NCI-H1048 (cell line): ENCODE measurements around the gene FADS1.

Source experiments
- DNase-seq: peaks from one replicate; lab custom pipeline; 2025; lab: John Stamatoyannopoulos, UW

FADS1 gene

GRCh38 chr11:61776561-61777075, 40.2 kb downstream of the FADS1 start:
- no peak for DNase-seq

DNA sequence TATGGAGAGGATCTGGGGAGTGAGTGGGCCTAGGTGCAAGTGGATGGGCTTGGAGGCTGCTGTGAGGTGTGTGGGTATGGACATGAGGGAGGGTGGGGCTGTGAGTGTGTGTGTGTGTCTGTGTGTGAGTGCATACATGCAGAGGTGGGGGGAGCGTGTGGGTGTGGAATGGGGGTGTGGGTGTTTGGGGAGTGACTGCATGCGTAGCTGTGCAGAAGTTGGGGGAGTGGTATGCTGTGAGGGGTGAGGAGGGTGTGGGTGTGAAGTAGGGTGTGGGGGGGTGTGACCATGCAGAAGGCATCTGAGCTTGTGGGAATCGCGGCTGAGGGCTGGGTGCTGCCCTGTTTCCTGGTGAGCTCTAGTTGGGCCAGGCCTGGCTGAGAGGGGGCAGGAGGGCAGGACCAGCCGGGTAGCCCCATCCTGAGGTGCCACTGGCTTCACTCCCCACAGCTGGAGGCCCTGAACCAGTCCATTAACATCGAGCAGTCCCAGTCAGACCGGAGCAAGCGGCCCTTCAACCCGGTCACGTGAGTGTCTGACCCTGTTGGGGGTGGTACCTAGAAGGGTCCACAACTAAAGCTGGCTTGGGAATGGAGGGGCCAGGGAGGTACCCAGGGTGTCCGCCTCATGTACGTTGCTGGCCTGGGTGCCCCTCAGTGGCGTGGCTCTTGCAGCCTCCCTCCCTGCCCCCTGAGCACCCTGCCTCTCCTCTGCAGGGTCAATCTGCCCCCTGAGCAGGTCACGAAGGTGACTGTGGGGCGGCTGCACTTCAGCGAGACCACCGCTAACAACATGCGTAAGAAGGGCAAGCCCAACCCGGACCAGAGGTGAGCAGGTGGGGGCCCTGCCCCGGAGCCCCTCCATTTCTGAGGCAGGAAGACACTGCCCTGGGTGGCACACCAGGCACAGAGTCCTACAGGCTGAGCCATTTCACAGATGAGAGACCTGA, 40.9 kb downstream of the FADS1 start:
- DNase-seq = no peak

- DNase-seq = no peak
Observed at GRCh38 chr11:61775106-61775505, 41.7 kb downstream of the FADS1 start.

GRCh38 chr11:61774411-61774810, 42.4 kb downstream of the FADS1 start:
- DNase-seq = no peak

- no peak for DNase-seq
Observed at GRCh38 chr11:61773809-61774208, 43.0 kb downstream of the FADS1 start.

GRCh38 chr11:61773356-61773755, 43.4 kb downstream of the FADS1 start:
- DNase-seq = no peak

GRCh38 chr11:61771985-61772455, 44.8 kb downstream of the FADS1 start:
- DNase-seq = no peak

- DNase-seq = no peak
Observed at GRCh38 chr11:61771195-61771894, 45.5 kb downstream of the FADS1 start.

- no peak for DNase-seq
Observed at GRCh38 chr11:61769946-61770683, 46.7 kb downstream of the FADS1 start.

DNA sequence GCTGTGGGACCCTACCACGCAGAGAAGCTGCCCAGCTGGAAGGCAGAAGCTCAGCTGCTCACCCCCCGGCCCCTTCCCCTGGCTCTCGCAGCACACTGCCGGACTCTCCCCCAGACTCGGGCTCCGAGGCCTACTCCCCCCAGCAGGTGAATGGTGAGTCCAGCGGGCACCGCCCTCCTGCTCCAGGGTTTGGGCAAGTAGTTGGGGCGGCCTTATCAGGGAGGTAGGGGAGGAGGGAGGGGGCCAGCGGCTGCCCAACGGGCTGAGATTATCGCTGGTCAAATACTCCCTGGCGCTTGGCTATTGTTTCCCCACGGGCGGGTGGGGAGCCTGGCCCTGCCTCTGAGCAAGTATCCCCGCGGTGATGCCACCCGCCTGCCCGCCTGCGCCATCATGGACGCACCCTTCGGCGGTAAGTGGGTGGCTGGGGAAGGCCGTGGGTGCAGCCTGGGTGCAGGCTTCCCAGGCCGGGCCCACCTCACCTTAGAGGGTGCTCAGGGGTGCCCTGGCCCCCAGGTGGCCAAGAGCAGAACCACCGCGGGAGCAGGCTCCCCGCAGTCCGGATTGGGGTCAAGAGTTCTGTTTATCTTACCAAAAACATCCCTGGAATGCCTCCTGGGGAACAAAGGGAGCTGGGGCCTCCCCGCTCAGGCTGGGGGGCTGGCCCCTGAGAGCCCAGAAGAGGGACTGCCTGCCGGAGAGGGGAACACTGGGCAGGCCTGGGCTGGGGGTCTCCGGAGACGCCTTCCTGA, 47.5 kb downstream of the FADS1 start:
- DNase-seq = no peak

GRCh38 chr11:61768376-61769076, 48.3 kb downstream of the FADS1 start:
- no peak for DNase-seq

- DNase-seq = no peak
Observed at GRCh38 chr11:61766353-61766841, 50.4 kb downstream of the FADS1 start.

DNA sequence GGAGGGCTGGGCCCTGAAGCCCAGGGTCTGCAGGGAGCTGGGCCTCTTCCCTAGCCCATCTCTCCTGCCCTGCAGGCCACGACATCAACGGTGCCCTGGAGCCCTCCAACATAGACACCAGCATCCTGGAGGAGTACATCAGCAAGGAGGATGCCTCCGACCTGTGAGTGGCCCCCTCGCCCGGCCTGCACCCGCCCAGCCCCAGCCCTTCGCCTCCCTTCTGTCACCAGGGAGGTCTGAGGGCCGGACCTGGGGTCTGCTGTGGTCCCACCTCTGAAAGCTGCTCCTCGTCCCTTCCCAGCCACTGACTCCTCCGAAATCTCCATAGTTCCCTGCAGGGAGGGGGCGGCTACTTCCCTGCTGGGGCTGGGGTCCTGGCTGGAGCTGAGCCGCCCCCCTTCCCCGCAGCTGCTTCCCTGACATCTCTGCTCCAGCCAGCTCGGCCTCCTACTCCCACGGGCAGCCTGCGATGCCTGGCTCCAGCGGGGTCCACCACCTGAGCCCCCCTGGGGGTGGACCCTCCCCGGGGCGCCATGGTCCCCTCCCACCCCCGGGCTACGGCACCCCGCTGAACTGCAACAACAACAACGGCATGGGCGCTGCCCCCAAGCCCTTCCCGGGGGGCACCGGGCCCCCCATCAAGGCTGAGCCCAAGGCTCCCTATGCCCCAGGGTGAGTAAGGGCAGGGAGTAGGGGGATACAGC, 51.1 kb downstream of the FADS1 start:
- DNase-seq = no peak

DNA sequence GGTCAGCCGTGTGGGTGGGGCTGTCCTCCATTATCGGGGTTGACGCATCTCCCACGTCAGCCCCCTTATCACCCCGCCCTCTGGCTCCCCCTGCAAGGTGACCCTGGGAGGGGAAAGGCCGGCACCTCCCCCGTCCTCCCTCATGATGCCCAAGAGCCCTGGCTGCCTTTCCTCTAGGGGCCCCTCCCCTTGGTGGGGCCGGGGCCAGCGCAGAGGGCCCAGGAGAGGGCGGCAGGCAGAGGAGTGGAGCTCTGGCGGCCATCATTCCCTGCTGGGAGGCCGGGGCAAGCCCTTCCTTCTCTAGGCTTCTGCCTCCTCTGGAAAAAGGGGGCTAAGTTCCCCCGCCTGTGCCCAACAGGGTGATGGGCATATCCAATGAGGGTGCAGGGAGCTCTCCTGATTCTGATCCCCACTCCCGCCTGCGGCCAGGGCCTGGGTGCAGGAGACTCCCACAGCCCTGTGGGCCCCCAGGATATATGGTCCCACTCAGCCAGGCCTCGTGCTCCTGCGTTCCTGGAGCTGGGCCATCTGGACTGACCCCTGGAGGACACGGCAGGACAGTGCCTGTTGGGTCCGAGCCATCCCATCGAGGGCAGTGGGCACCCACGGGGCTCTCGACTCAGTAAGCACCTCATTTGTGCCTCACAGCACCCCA, 52.1 kb downstream of the FADS1 start:
- DNase-seq = no peak

DNA sequence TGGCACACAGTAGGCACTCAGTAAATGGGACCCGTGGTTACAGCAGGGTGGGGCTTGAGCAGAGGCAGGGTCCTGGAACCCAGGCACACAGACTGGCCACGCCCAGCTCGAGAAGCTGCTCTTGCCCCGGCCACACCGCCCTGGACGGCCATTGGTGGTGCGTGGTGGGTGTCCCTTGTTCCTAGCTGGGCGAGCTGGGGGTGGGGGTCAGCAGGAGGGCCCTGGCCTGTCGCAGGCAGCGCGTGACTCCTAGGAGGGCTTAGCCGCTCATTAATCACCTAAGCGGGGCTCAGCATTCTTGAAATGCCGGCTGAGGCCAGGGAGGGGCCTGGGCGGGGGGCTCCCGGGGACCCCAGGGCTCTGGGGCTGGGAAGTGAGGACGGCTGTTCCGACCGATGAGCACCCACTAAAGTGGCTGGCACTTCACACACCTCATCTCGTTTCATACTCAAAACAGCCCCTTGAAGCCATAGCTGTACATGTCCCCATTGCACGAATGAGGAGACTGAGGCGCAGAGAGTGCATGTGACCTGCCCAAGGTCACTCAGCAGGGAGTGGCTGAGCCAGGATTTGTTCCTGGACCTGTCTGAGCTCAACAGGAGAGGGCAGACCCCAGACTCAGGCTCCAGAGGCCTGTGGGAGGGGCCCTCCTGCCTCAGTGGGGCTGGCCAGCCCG, 52.7 kb downstream of the FADS1 start:
- DNase-seq = no peak

DNA sequence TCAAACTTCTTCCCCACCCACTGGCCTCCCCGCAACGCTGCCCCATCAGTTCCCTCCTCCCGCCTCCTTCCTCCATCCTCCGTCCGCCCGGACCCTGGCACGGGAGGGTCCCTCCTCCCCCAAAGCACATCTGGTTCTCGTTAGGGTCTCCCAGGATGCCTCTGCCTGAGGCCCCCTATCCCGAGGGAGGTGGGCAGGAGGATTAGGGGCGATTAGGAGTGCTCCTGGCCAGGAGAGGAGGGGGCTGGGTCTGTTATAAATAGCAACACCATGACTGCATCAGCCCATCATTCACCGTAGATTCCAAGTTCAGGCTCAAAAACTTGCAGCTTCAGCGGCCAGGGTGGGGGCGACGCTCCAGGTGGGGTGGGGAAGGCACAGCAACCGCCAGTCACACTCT, 54.0 kb downstream of the FADS1 start:
- DNase-seq = no peak

DNA sequence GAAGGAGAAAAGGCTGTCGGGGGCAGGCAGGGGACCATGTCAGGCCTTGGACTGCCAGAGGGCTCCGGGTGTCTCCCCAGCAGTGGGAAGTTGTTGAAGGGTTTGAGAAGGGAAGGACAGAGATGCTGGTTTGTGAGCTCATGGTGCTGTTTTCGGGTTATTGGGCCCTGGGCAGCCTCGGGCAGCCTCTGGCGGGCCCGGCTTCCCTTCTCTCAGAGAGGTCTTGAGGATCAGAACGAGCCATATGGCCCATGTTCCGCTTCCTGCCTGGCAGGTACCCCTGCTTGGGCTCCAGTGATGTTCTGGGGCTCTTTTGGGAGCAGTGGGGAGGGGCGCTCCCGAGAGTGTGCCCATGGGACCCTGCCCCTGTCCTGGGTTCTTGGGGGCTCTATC, 54.6 kb downstream of the FADS1 start:
- DNase-seq = no peak

DNA sequence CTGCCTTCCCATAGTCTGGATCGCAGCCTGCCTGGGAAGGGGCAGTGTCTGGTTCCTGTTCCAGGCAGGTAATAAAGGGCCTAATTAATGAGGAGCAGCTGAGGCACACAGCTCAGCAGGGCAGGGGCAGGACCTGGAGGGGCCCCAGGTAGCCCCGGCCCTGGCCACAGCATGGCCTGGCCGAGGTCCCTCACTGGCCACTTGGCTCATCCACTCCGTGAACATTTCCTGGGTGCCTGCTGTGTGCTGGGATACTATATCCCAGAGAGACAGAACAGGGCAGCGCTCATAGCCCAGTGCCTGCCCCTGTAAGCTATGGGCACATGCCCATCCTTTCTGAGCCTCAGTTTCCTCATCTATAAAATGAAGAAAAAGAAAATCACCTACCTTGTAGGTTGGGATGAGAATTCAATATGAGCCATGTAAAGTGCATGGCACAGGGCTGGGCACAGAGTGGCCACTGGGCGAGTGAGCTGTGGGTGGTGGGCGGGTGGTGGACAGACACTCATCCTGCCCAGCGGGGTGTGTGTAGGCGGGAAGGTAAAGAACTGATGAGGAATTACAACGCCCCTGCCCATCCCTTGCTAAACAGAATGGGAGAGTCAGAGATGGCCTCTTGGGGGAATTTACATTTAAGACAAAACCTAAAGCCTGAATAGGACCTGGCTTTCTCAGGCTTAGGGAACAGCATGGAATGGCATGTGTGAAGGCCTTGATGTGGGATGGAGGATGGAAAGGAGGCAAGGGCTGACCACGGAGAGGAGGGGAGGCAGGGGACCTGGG, 55.2 kb downstream of the FADS1 start:
- DNase-seq = no peak
